Omental fat pad (tissue), 4 donors: ENCODE results near the gene ITM2B. TPM values are rescaled to one million over a fixed set of nuclear protein-coding genes. Genes with fewer than 3 reads are reported as not detected.

Experiments used
- ATAC-seq: fragments of 150-250 bp; one replicate; pipeline ENCODE4 v1.9.1; 2016; ENCODE audit warnings: mild to moderate bottlenecking, moderate library complexity; ENCODE audit not compliant: low FRiP score
- DNase-seq: peaks from one replicate; pipeline ENCODE4 v3.0.0-alpha.2; 2019; ENCODE audit warnings: low spot score
- CTCF ChIP-seq, 3 donors: fragments of 450-650 bp; IDR thresholded peaks; one replicate each; pipeline ENCODE4 v1.5.1; 2016 to 2017; ENCODE audit warnings: antibody characterized with exemption in 3 of 3, mild to moderate bottlenecking in 3 of 3, moderate library complexity in 2 of 3
- total RNA-seq, 4 donors: library from RNA; depleted of rRNA; stranded (reverse); fragments of >200 nt; gene quantifications; one replicate each; pipeline ENCODE4 v1.1.0, GENCODE V29; 2016

The ITM2B gene
- total RNA-seq, 4 donors from 2014 or later: 455 to 728 (median 534) TPM

- DNase-seq: no peak
- TF ChIP-seq CTCF (IDR thresholded peaks at IDR 0.05): no peak
- no peak for ATAC-seq
Measured at GRCh38 chr13:48242677-48243076, 9.7 kb downstream of the ITM2B start.

DNA sequence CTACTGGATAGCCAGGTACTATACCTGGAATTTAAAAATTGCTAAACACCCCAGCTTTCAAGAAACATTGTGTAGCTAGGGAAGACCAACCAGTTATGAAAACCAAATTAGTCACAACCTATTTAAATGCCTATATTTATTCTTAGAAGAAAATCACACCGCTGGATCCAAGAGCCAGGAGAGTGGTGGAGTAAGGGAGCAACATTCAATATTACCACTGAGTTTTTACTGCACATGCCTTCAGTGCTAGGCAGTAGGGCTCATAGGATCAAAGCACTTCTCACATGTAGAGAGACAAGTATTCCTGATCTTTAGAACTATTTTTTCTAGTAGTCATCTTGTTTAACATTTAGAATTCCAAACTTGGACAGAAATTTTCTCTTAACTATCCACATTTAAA is 11.2 kb downstream of the ITM2B start:
- ATAC-seq: peak; percentile 40
- TF ChIP-seq CTCF (IDR thresholded peaks at IDR 0.05): no peak
- no peak for DNase-seq

- no peak for TF ChIP-seq CTCF (IDR thresholded peaks at IDR 0.05)
- no peak for DNase-seq
- no peak for ATAC-seq
Measured at GRCh38 chr13:48246102-48246501, 13.1 kb downstream of the ITM2B start.

DNA sequence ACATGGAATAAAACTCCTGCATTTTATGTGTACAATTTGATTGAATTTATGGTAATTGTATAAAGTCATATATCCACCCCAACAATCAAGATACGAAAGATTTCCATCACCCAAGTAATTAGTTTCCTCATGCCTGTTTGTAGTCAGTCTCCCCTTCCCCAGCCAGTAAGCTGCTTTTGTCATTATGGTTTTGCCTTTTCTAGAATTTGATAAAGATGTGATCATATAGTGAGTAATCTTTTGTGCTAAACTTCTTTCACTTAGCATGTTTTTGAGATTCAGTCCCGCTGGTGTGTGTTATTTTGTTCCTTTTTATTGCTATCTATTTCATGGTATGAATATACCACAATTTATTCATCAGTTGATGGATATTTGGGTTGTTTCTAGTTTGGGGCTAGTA is 16.0 kb downstream of the ITM2B start:
- DNase-seq (no peak), ATAC-seq (no peak)
- no peak for TF ChIP-seq CTCF (IDR thresholded peaks at IDR 0.05)

DNA sequence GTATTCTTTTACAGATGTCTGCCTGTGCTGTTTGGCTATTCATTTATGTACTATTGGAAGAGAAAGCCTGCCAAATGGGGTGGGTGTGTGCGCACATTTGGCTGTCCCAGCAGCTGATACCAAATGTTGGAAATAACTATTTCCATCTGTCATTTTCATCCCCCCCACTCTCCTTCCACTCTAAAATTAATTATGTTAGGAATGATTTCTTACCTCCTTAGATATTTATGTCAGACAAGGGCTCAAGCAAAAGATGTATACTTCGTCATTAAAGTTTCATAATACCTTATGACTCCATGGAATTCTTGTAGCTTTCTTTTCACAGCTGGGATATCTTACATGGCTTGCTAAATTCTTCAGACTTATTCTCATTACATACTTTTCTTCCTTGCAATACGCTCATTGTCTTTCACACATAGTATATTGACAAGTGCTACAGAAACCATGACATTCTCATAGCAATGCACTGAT is 18.6 kb downstream of the ITM2B start:
- TF ChIP-seq CTCF (IDR thresholded peaks at IDR 0.05): no peak
- ATAC-seq (peak; percentile 64), DNase-seq (no peak)

DNA sequence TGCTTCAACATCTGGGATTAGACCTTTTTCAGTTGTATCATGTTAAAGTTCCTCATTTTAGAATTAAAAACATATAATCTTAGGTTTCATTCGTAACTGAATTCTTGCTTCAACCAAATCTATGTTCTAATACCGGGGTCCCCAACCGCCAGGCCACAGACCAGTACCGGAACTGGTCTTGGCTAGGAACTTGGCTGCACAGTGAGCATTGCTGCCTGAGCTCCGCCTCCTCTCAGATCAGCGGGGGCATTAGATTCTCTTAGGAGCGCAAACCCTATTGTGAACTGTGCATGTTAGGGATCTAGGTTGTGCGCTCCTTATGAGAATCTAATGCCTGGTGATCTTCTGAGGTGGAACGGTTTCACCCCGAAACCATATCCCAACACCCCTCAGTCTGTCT is 19.2 kb downstream of the ITM2B start:
- ATAC-seq (no peak), DNase-seq (no peak)
- no peak for TF ChIP-seq CTCF (IDR thresholded peaks at IDR 0.05)

GRCh38 chr13:48253849-48254248 is 20.8 kb downstream of the ITM2B start:
- ATAC-seq (no peak), DNase-seq (no peak)
- TF ChIP-seq CTCF (IDR thresholded peaks at IDR 0.05): no peak
